Breast epithelium (tissue), 3 donors: ENCODE measurements around the gene LMNTD1.

Experiments used
- POLR2AphosphoS5 ChIP-seq, 3 donors: sonication (generic); formaldehyde crosslinking; IDR thresholded peaks; one replicate each; pipeline ENCODE4 v1.6.1; 2017; ENCODE audit warnings: antibody characterized with exemption in 3 of 3
- TF ChIP-seq, protein P1 (sequence below), 3 donors: fragments of 450-650 bp; IDR thresholded peaks; one replicate each; pipeline ENCODE4 v1.5.1; 2016 to 2017; ENCODE audit warnings: antibody characterized with exemption in 3 of 3, mild to moderate bottlenecking in 3 of 3, moderate library complexity in 3 of 3

DNA sequence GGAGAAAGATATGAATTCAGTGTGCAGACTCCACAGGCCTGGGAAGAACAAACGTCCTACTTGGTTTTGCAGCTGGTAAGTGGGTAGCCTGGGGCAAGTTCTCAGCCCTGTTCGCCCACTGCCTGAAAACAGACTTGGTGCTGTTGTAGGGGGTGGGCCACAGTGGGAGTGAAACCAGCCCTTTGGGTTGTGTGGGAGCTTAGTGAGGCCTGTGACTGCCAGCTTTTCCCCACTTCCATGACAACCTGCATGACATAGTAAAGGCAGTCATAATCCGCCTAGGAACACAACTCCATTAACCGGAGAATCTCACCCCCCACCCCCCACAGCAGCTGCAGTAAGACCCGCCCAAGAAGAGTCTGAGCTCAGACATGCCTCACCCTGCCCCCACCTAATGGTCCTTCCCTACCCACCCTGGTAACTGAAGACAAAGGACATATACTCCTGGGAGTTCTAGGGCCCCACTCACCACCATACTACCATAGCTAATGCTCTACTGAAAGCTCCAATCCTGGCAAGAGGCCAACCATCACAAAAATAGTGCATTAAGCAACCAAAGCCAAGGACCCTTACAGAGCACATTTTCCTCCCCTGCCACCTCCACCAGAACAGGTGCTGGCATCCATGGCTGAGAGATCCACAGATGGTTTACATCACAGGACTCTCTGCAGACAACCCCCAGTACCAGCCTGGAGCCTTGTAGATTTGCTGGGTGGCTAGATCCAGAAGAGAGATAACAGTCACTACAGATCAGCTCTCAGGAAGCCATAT, 39.8 kb upstream of the LMNTD1 start:
- TF ChIP-seq, protein P1, sequence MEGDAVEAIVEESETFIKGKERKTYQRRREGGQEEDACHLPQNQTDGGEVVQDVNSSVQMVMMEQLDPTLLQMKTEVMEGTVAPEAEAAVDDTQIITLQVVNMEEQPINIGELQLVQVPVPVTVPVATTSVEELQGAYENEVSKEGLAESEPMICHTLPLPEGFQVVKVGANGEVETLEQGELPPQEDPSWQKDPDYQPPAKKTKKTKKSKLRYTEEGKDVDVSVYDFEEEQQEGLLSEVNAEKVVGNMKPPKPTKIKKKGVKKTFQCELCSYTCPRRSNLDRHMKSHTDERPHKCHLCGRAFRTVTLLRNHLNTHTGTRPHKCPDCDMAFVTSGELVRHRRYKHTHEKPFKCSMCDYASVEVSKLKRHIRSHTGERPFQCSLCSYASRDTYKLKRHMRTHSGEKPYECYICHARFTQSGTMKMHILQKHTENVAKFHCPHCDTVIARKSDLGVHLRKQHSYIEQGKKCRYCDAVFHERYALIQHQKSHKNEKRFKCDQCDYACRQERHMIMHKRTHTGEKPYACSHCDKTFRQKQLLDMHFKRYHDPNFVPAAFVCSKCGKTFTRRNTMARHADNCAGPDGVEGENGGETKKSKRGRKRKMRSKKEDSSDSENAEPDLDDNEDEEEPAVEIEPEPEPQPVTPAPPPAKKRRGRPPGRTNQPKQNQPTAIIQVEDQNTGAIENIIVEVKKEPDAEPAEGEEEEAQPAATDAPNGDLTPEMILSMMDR (IDR thresholded peaks at IDR 0.05): no peak
- no peak for TF ChIP-seq POLR2AphosphoS5 (IDR thresholded peaks at IDR 0.05)
